GM12875 (cell line): ENCODE results near the gene AOAH.

Experiments used
- H3K4me3 ChIP-seq: one replicate; pipeline ENCODE4 v1.5.1; 2011; ENCODE audit warnings: low read depth, low read length, control low read depth
- TF ChIP-seq, protein P1 (sequence below): IDR thresholded peaks from 2 replicates; pipeline ENCODE4 v1.5.1; 2011; ENCODE audit warnings: low read depth, mild to moderate bottlenecking, control low read depth, inconsistent platforms, low read length, moderate library complexity, borderline replicate concordance; ENCODE audit not compliant: insufficient read depth

Gene AOAH

GRCh38 chr7:36691983-36692382, 32.3 kb downstream of the AOAH start:
- TF ChIP-seq, protein P1, sequence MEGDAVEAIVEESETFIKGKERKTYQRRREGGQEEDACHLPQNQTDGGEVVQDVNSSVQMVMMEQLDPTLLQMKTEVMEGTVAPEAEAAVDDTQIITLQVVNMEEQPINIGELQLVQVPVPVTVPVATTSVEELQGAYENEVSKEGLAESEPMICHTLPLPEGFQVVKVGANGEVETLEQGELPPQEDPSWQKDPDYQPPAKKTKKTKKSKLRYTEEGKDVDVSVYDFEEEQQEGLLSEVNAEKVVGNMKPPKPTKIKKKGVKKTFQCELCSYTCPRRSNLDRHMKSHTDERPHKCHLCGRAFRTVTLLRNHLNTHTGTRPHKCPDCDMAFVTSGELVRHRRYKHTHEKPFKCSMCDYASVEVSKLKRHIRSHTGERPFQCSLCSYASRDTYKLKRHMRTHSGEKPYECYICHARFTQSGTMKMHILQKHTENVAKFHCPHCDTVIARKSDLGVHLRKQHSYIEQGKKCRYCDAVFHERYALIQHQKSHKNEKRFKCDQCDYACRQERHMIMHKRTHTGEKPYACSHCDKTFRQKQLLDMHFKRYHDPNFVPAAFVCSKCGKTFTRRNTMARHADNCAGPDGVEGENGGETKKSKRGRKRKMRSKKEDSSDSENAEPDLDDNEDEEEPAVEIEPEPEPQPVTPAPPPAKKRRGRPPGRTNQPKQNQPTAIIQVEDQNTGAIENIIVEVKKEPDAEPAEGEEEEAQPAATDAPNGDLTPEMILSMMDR = no peak
- no peak overlapping the region for H3K4me3 ChIP-seq

DNA sequence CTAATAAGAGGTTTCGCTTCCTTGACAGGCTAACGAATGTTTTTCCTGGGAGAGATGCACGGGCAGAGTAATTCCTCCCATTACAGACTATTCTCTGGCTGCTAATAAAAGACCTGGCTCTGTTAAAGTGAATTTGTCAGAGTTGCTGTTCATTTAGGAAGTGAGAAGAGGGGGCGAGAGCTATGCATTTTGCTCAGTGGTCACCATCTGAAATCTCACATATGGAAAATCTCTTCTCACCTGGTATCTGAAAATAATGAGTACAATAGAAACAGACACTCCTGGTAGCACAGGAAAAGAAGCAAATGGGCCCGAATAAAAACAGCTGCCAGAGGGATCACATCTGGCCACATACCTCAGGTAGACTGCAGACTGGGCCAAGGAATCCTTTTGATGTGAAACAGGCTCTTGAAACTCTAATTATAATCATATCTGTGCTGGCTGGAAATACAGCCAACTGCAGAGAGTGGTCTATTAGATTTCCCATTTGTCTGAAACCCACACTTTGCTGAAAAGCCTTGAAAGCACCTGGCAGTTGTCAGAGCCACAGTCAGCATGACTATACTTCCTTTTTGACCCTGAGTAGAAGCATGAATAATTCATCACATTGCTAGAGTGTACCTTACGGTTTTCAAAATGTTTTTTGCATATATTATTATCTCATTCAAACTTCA, 33.6 kb downstream of the AOAH start:
- TF ChIP-seq, protein P1 = no peak
- H3K4me3 ChIP-seq = no peak overlapping the region

GRCh38 chr7:36690041-36690440, 34.3 kb downstream of the AOAH start:
- TF ChIP-seq, protein P1 = no peak
- no peak overlapping the region for H3K4me3 ChIP-seq

DNA sequence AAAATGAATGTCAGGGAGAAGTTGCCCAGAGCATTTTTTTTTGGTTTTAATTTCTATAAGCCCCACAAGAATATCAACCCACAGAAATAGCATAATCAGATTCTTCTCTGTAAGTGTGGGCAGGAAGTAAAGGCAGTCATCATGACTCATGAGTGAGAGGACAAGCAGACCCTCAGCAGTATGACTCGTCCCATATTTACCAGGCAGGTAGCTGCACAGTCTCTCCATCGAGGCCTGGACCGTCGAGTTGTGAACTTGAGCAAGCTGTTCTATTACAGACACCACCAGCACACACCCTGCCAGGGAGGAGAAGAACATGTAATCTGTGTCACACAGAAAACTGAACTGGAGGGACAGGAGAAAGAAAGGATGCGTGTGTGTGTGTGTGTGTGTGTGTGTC, 37.8 kb downstream of the AOAH start:
- no peak overlapping the region for H3K4me3 ChIP-seq

DNA sequence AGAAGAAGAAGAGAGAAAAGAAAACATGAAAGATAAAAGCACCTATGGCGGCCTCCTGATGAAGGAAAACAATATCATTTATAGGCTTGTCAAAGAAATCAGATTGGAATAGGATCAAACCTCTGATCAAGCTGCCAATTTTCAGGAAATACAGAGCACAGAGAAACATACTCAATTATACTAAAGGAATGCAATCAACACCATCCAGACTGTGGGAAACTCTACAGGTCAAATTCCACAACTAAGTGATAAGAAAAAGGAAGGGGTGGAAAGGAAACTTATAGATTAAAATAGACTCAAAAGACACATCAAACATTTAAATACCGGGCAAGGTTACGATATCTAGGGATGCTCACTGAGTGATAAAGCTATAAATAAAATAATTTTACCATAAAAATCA, 39.3 kb downstream of the AOAH start:
- TF ChIP-seq, protein P1 = no peak
- H3K4me3 ChIP-seq = no peak overlapping the region

More for the DNA sequence above, 37.8 kb downstream of the AOAH start:
- TF ChIP-seq, protein P1 = no peak

GRCh38 chr7:36683695-36684357, 40.5 kb downstream of the AOAH start:
- H3K4me3 ChIP-seq = no peak overlapping the region
- TF ChIP-seq, protein P1 = no peak

GRCh38 chr7:36683111-36683510, 41.2 kb downstream of the AOAH start:
- TF ChIP-seq, protein P1 = no peak
- no peak overlapping the region for H3K4me3 ChIP-seq
